ENCODE measurements around the gene KRTAP5-10.
"Not testable (repeated sequence)": the region's sequence is repeated elsewhere in the genome, so short reads cannot be mapped to it uniquely, and the experiment has no call there.

GRCh38 chr11:71603221-71603620 is 37.9 kb downstream of the KRTAP5-10 start:
- TF ChIP-seq, protein P1, sequence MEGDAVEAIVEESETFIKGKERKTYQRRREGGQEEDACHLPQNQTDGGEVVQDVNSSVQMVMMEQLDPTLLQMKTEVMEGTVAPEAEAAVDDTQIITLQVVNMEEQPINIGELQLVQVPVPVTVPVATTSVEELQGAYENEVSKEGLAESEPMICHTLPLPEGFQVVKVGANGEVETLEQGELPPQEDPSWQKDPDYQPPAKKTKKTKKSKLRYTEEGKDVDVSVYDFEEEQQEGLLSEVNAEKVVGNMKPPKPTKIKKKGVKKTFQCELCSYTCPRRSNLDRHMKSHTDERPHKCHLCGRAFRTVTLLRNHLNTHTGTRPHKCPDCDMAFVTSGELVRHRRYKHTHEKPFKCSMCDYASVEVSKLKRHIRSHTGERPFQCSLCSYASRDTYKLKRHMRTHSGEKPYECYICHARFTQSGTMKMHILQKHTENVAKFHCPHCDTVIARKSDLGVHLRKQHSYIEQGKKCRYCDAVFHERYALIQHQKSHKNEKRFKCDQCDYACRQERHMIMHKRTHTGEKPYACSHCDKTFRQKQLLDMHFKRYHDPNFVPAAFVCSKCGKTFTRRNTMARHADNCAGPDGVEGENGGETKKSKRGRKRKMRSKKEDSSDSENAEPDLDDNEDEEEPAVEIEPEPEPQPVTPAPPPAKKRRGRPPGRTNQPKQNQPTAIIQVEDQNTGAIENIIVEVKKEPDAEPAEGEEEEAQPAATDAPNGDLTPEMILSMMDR (IDR thresholded peaks at IDR 0.05; ENCODE audit: insufficient read depth, low read length, poor library complexity, severe bottlenecking), result not testable (repeated sequence)
- not testable (repeated sequence) for TF ChIP-seq EZH2phosphoT487 (conservative IDR thresholded peaks at IDR 0.05; ENCODE audit: low read length)

All from SU-DHL-6 (cell line).